Measurements from ENCODE around the gene FLNA. TPM values are rescaled to one million over a fixed set of nuclear protein-coding genes. Genes with fewer than 3 reads are reported as not detected.

FLNA gene
- total and polyA plus RNA-seq, 2 donors (not counting 3 experiments of a cell fraction or from before 2014, with no cell fraction given): 658 to 1,474 TPM

DNA sequence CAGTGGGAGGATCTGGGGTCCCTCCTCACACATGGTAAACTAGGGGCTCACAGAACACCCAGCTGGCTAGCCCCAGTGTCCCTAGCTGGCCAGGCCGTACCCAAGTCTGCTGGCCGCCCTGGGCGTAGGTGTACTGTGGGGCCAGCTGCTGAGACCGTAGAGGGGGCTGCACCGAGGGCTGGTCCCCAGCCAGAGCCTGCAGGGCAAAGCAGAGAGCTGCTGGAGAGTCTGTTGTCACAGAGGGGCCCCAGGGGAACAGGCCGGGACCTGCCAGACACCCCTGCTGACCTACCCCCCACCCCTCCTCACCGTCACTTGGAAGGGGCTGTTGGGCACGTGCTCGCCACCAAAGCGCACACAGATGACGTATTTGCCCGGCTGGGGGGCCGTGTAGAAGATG lies 19.9 kb downstream of the FLNA start:
- dilution Hi-C loops (cut with MboI; ENCODE audit: extremely low pct_ligation_motif_present, low sequenced_read_pairs) (no loop called here), intact Hi-C loops (cut with micrococcal nuclease) (no loop called here)
- Histone ChIP-seq H3K4me1 (ENCODE audit: control insufficient read depth, extremely low read depth, insufficient read depth, low read length) (no peaks in the 10 kb centered on the region), H3K4me3 (replicated peaks in 1 of 3; ENCODE audit: insufficient read depth in 1 of 3, low read depth in 1 of 3, low read length in 3 of 3) (no peak overlapping the region), H3K36me3 (ENCODE audit: control insufficient read depth in 2 of 2, extremely low read depth in 1 of 2, insufficient read depth in 2 of 2, low read length in 2 of 2) (peaks cover 7 to 99% of the 10 kb centered on the region in 2 experiments), H3K79me2 (ENCODE audit: control insufficient read depth, insufficient read depth, low read length) (peaks cover 29% of the 10 kb centered on the region), H3K27ac (ENCODE audit: insufficient read depth, low read depth, low read length) (no peak overlapping the region), H3K4me2 (ENCODE audit: insufficient read depth, low read length) (no peak overlapping the region), H2AFZ (ENCODE audit: low read depth, low read length) (no peak overlapping the region), H3K9ac (replicated peaks; ENCODE audit: extremely low read depth, insufficient read depth, low read length) (no peak overlapping the region), H3K9me1 (replicated peaks; ENCODE audit: control insufficient read depth, extremely low read depth, insufficient read depth, low read length) (no peaks in the 10 kb centered on the region), H3K9me3 (replicated peaks; ENCODE audit: control insufficient read depth, insufficient read depth, low read length) (no peaks in the 10 kb centered on the region), H4K20me1 (replicated peaks; ENCODE audit: control insufficient read depth, extremely low read depth, insufficient read depth, low read length) (no peaks in the 10 kb centered on the region), H3K27me3 (ENCODE audit: control insufficient read depth in 2 of 2, insufficient read depth in 2 of 2, low read length in 2 of 2) (no peaks in the 10 kb centered on the region)
- ChIA-PET POLR2A (no interaction called here), CTCF (no interaction called here)
- no peak for TF ChIP-seq POLR2AphosphoS5 (IDR thresholded peaks at IDR 0.05; ENCODE audit: insufficient read depth, low read depth, low read length)
- no peak for DNase-seq (ENCODE audit: low read depth, low spot score)
- BruUV-seq (replicated peaks): no TSS peak
- no peak for FAIRE-seq

DNA sequence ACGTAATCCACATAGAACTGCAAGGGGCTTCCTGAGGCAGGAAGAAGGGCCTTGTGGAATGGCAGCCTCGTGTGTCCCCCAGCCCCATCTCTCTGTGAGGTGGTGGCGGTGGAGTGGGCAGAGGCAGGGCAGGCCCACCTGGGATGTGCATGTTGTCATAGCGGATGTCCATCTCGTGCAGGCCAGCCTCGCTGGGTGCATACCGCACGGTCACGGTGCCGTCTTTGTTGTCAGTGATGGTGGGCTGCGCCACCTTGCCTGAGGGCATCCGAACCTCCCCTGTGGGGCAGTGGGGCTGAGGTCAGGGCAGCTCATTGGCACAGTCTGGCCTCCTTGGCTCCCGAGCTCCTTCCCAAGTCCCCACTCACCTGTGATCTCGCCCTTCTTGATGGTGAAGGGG lies 20.4 kb downstream of the FLNA start:
- intact Hi-C loops (cut with micrococcal nuclease): no loop called here
- Histone ChIP-seq H3K4me3 (replicated peaks in 1 of 3; ENCODE audit: insufficient read depth in 1 of 3, low read depth in 1 of 3, low read length in 3 of 3) (no peak overlapping the region), H2AFZ (ENCODE audit: low read depth, low read length) (no peak overlapping the region), H3K4me2 (ENCODE audit: insufficient read depth, low read length) (no peak overlapping the region), H4K20me1 (replicated peaks; ENCODE audit: control insufficient read depth, extremely low read depth, insufficient read depth, low read length) (no peaks in the 10 kb centered on the region), H3K9me3 (replicated peaks; ENCODE audit: control insufficient read depth, insufficient read depth, low read length) (no peaks in the 10 kb centered on the region), H3K27ac (ENCODE audit: insufficient read depth, low read depth, low read length) (no peak overlapping the region), H3K36me3 (ENCODE audit: control insufficient read depth in 2 of 2, extremely low read depth in 1 of 2, insufficient read depth in 2 of 2, low read length in 2 of 2) (peaks cover 5 to 99% of the 10 kb centered on the region in 2 experiments), H3K4me1 (ENCODE audit: control insufficient read depth, extremely low read depth, insufficient read depth, low read length) (no peaks in the 10 kb centered on the region), H3K79me2 (ENCODE audit: control insufficient read depth, insufficient read depth, low read length) (peaks cover 24% of the 10 kb centered on the region), H3K9ac (replicated peaks; ENCODE audit: extremely low read depth, insufficient read depth, low read length) (no peak overlapping the region), H3K9me1 (replicated peaks; ENCODE audit: control insufficient read depth, extremely low read depth, insufficient read depth, low read length) (no peaks in the 10 kb centered on the region), H3K27me3 (ENCODE audit: control insufficient read depth in 2 of 2, insufficient read depth in 2 of 2, low read length in 2 of 2) (no peaks in the 10 kb centered on the region)
- dilution Hi-C loops (cut with MboI; ENCODE audit: extremely low pct_ligation_motif_present, low sequenced_read_pairs): no loop called here
- POLR2A ChIA-PET: no interaction called here
- FAIRE-seq: no peak
- TF ChIP-seq, protein P1, sequence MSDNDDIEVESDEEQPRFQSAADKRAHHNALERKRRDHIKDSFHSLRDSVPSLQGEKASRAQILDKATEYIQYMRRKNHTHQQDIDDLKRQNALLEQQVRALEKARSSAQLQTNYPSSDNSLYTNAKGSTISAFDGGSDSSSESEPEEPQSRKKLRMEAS (IDR thresholded peaks at IDR 0.05; ENCODE audit: insufficient read depth, insufficient read length): no peak
- TF ChIP-seq EZH2 (IDR thresholded peaks at IDR 0.05; ENCODE audit: borderline replicate concordance, low read depth, low read length, severe bottlenecking) (no peak), POLR2A (IDR thresholded peaks at IDR 0.05; ENCODE audit: low read depth, low read length) (no peak), MYC (IDR thresholded peaks at IDR 0.05; ENCODE audit: low read depth, low read length) (no peak), FOS (IDR thresholded peaks at IDR 0.05; ENCODE audit: borderline replicate concordance, insufficient read depth, low read length) (no peak), JUN (IDR thresholded peaks at IDR 0.05; ENCODE audit: borderline replicate concordance, insufficient read depth, insufficient read length, low read depth) (no peak), POLR2AphosphoS5 (IDR thresholded peaks at IDR 0.05; ENCODE audit: insufficient read depth, low read depth, low read length) (no peak), GATA2 (IDR thresholded peaks at IDR 0.05; ENCODE audit: insufficient read depth, insufficient read length, low read depth, low read length) (no peak)
- TF ChIP-seq, protein P2, sequence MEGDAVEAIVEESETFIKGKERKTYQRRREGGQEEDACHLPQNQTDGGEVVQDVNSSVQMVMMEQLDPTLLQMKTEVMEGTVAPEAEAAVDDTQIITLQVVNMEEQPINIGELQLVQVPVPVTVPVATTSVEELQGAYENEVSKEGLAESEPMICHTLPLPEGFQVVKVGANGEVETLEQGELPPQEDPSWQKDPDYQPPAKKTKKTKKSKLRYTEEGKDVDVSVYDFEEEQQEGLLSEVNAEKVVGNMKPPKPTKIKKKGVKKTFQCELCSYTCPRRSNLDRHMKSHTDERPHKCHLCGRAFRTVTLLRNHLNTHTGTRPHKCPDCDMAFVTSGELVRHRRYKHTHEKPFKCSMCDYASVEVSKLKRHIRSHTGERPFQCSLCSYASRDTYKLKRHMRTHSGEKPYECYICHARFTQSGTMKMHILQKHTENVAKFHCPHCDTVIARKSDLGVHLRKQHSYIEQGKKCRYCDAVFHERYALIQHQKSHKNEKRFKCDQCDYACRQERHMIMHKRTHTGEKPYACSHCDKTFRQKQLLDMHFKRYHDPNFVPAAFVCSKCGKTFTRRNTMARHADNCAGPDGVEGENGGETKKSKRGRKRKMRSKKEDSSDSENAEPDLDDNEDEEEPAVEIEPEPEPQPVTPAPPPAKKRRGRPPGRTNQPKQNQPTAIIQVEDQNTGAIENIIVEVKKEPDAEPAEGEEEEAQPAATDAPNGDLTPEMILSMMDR (IDR thresholded peaks at IDR 0.05; ENCODE audit: extremely low read depth in 1 of 2, insufficient read depth in 1 of 2, low read depth in 1 of 2, low read length in 2 of 2): no peak
- BruUV-seq (replicated peaks): no TSS peak
- CTCF ChIA-PET: no interaction called here
- DNase-seq (ENCODE audit: low read depth, low spot score): no peak
